ENCODE data around the gene ADAMTSL1.

DNA sequence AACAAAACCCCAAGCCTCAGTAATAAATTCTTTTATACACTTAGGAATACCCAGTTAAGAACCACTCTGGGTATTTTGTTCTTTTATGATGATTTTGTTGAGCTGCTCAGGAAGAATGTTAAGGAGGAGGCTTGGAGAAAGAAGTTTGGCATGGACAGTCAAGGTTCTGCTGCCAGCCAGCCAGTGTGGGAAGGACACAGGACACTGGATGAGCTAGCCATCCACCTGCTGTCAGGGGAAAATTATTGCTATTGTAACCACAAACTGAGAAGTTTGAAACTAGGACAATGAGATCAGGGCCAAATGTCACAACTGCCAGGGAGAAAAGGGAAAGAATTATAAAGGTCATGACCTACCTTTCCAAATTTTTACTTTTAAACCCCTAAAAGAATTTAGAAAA lies 25.9 kb upstream of the ADAMTSL1 start:
- TF ChIP-seq, protein P1, sequence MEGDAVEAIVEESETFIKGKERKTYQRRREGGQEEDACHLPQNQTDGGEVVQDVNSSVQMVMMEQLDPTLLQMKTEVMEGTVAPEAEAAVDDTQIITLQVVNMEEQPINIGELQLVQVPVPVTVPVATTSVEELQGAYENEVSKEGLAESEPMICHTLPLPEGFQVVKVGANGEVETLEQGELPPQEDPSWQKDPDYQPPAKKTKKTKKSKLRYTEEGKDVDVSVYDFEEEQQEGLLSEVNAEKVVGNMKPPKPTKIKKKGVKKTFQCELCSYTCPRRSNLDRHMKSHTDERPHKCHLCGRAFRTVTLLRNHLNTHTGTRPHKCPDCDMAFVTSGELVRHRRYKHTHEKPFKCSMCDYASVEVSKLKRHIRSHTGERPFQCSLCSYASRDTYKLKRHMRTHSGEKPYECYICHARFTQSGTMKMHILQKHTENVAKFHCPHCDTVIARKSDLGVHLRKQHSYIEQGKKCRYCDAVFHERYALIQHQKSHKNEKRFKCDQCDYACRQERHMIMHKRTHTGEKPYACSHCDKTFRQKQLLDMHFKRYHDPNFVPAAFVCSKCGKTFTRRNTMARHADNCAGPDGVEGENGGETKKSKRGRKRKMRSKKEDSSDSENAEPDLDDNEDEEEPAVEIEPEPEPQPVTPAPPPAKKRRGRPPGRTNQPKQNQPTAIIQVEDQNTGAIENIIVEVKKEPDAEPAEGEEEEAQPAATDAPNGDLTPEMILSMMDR (IDR thresholded peaks at IDR 0.05) = no peak
- TF ChIP-seq GABPB1 (CRISPR knock-in tag; IDR thresholded peaks at IDR 0.05) = no peak
